HCT116 (cell line): Measurements from ENCODE around the gene KLHL3.

Experiments
- CTCF ChIP-seq, 3 experiments: fragments of 200-600 bp in 1 of 3; sonication (generic) in 1 of 3; IDR thresholded peaks in 2 of 3; conservative IDR thresholded peaks in 1 of 3; 2 replicates each; pipeline ENCODE4 v1.5.1; 2012 to 2017; ENCODE audit warnings: low read depth in 2 of 3, low read length in 2 of 3, antibody characterized with exemption in 1 of 3, borderline replicate concordance in 1 of 3, control low read depth in 1 of 3, mild to moderate bottlenecking in 1 of 3, mixed read lengths in 1 of 3, mixed run types in 1 of 3, moderate library complexity in 1 of 3; ENCODE audit not compliant: insufficient read depth in 1 of 3
- POLR2A ChIP-seq: IDR thresholded peaks from 2 replicates; pipeline ENCODE4 v1.7.0; 2011; ENCODE audit warnings: borderline replicate concordance; ENCODE audit not compliant: insufficient read depth, insufficient read length; ENCODE audit errors: extremely low read depth
- POLR2AphosphoS5 ChIP-seq: IDR thresholded peaks from 2 replicates; pipeline ENCODE4 v1.6.1; 2011; ENCODE audit warnings: mild to moderate bottlenecking, low read depth, low read length, moderate library complexity
- SP1 ChIP-seq: IDR thresholded peaks from 2 replicates; pipeline ENCODE4 v1.6.1; 2012; ENCODE audit warnings: low read depth
- SRF ChIP-seq: IDR thresholded peaks from 2 replicates; pipeline ENCODE4 v1.6.1; 2012; ENCODE audit warnings: low read depth
- ZNF274 ChIP-seq: fragments of 200-500 bp; sonication (Bioruptor generic); IDR thresholded peaks from 2 replicates; pipeline ENCODE4 v1.6.1; 2014; ENCODE audit warnings: mild to moderate bottlenecking, low read depth, low read length, inconsistent platforms

- TF ChIP-seq CTCF (IDR thresholded peaks at IDR 0.05 in 2 of 3, conservative IDR thresholded peaks at IDR 0.05 in 1 of 3; ENCODE audit: borderline replicate concordance in 1 of 3, insufficient read depth in 1 of 3, low read depth in 2 of 3, low read length in 2 of 3) (no peak), POLR2A (no peak), SP1 (no peak), ZNF274 (no peak), POLR2AphosphoS5 (no peak), SRF (no peak)
These were observed 86.5 kb downstream of the KLHL3 start for GRCh38 chr5:137649228-137649935.
